WTC11 (cell line): ENCODE results near the gene COLGALT1. TPM values are rescaled to one million over a fixed set of nuclear protein-coding genes. Genes with fewer than 3 reads are reported as not detected.

Source experiments
- ATAC-seq: fragments of 200-7000 bp; cut with Tn5 transposase; 2 replicates; pipeline ENCODE4 v1.10.0; 2021; ENCODE audit warnings: mild to moderate bottlenecking, moderate library complexity
- CTCF ChIA-PET: fragments of 300-600 bp; sonication (Branson Sonifier 250); formaldehyde crosslinking; loops from one replicate; lab custom pipeline; 2021; ENCODE audit warnings: antibody characterized with exemption; lab: Charles Lee
- POLR2A ChIA-PET: fragments of 350-600 bp; sonication (Branson Sonifier 250); formaldehyde crosslinking; loops from one replicate; lab custom pipeline; 2021; ENCODE audit warnings: antibody characterized with exemption; lab: Charles Lee
- DNase-seq: peaks from one replicate; pipeline ENCODE4 v3.0.0; 2021; ENCODE audit warnings: low spot score
- H3K27ac Mint-ChIP-seq: 2 replicates; pipeline ENCODE4 v1.8.0; 2021; ENCODE audit warnings: mixed read lengths
- H3K27me3 Mint-ChIP-seq: 2 replicates; pipeline ENCODE4 v1.8.0; 2021; ENCODE audit warnings: low read depth, mild to moderate bottlenecking, moderate library complexity, mixed read lengths
- H3K36me3 Mint-ChIP-seq: 2 replicates; pipeline ENCODE4 v1.8.0; 2021; ENCODE audit warnings: mixed read lengths
- H3K4me1 Mint-ChIP-seq: 2 replicates; pipeline ENCODE4 v1.8.0; 2022; ENCODE audit warnings: mixed read lengths
- H3K4me3 Mint-ChIP-seq: 2 replicates; pipeline ENCODE4 v1.8.0; 2021; ENCODE audit warnings: mild to moderate bottlenecking, moderate library complexity, mixed read lengths
- H3K9me3 Mint-ChIP-seq: 2 replicates; pipeline ENCODE4 v1.8.0; 2021; ENCODE audit warnings: mixed read lengths
- CBFB ChIP-seq: sonication (generic); formaldehyde crosslinking; IDR thresholded peaks from 2 replicates; pipeline ENCODE4 v1.8.1; 2022; ENCODE audit warnings: mild to moderate bottlenecking, low read depth, missing genetic modification reagents
- CTCF ChIP-seq: fragments of 200-600 bp; IDR thresholded peaks from 2 replicates; pipeline ENCODE4 v1.8.0; 2022; ENCODE audit warnings: antibody characterized with exemption
- ERG ChIP-seq: fragments of 250-450 bp; sonication (Bioruptor Pico); IDR thresholded peaks from 2 replicates; pipeline ENCODE4 v1.8.0; 2021; ENCODE audit warnings: mild to moderate bottlenecking
- ESRRA ChIP-seq: sonication (generic); formaldehyde crosslinking; IDR thresholded peaks from 2 replicates; pipeline ENCODE4 v1.8.1; 2022; ENCODE audit warnings: mild to moderate bottlenecking, missing genetic modification reagents, borderline replicate concordance
- FOXP4 ChIP-seq: sonication (generic); formaldehyde crosslinking; IDR thresholded peaks from 2 replicates; pipeline ENCODE4 v1.8.0; 2022; ENCODE audit warnings: mild to moderate bottlenecking, missing genetic modification reagents
- GTF2I ChIP-seq: fragments of 250-450 bp; sonication (Bioruptor Pico); conservative IDR thresholded peaks from 2 replicates; pipeline ENCODE4 v1.4.0; 2021; ENCODE audit warnings: mild to moderate bottlenecking
- IRF1 ChIP-seq: sonication (generic); formaldehyde crosslinking; IDR thresholded peaks from 2 replicates; pipeline ENCODE4 v1.8.0; 2023; ENCODE audit warnings: missing genetic modification reagents
- JUN ChIP-seq: sonication (generic); formaldehyde crosslinking; IDR thresholded peaks from 2 replicates; pipeline ENCODE4 v1.8.0; 2023; ENCODE audit warnings: mild to moderate bottlenecking, missing genetic modification reagents
- MLX ChIP-seq: sonication (generic); formaldehyde crosslinking; IDR thresholded peaks from 2 replicates; pipeline ENCODE4 v1.8.1; 2023; ENCODE audit warnings: mild to moderate bottlenecking, missing genetic modification reagents, moderate library complexity
- NFATC4 ChIP-seq: fragments of 250-450 bp; sonication (Bioruptor Pico); IDR thresholded peaks from 2 replicates; pipeline ENCODE4 v1.9.0; 2021; ENCODE audit warnings: mild to moderate bottlenecking
- NR1H2 ChIP-seq: sonication (generic); formaldehyde crosslinking; IDR thresholded peaks from 2 replicates; pipeline ENCODE4 v1.9.0; 2021; ENCODE audit warnings: mild to moderate bottlenecking, moderate library complexity, missing genetic modification reagents
- PREB ChIP-seq: sonication (generic); formaldehyde crosslinking; IDR thresholded peaks from 2 replicates; pipeline ENCODE4 v1.8.1; 2022; ENCODE audit warnings: mild to moderate bottlenecking, missing genetic modification reagents, moderate library complexity, borderline replicate concordance
- RELA ChIP-seq: sonication (generic); formaldehyde crosslinking; IDR thresholded peaks from 2 replicates; pipeline ENCODE4 v1.8.1; 2022; ENCODE audit warnings: missing genetic modification reagents, mild to moderate bottlenecking, borderline replicate concordance
- RORB ChIP-seq: fragments of 250-450 bp; sonication (Bioruptor Pico); IDR thresholded peaks from 2 replicates; pipeline ENCODE4 v1.9.0; 2021; ENCODE audit warnings: mild to moderate bottlenecking
- STAT6 ChIP-seq: sonication (generic); formaldehyde crosslinking; conservative IDR thresholded peaks from 2 replicates; pipeline ENCODE4 v1.8.1; 2023; ENCODE audit warnings: mild to moderate bottlenecking, low read depth, missing genetic modification reagents, moderate library complexity
- TP53 ChIP-seq: sonication (generic); formaldehyde crosslinking; IDR thresholded peaks from 2 replicates; pipeline ENCODE4 v1.8.1; 2023; ENCODE audit warnings: mild to moderate bottlenecking, missing genetic modification reagents
- USF1 ChIP-seq: sonication (generic); formaldehyde crosslinking; IDR thresholded peaks from 2 replicates; pipeline ENCODE4 v1.8.0; 2022; ENCODE audit warnings: mild to moderate bottlenecking, missing genetic modification reagents
- ZNF263 ChIP-seq: sonication (generic); formaldehyde crosslinking; IDR thresholded peaks from 2 replicates; pipeline ENCODE4 v1.8.1; 2022; ENCODE audit warnings: low read depth, mild to moderate bottlenecking, moderate library complexity, missing genetic modification reagents
- total RNA-seq: library from RNA; stranded (reverse); gene quantifications from 3 replicates; pipeline ENCODE4 v1.2.3, GENCODE V29; 2021

The COLGALT1 gene
- total RNA-seq, 1 experiment from 2014 or later, result 54.0 TPM

GRCh38 chr19:17625043-17625442 is 69.6 kb downstream of the COLGALT1 start:
- TF ChIP-seq ERG (no peak), ESRRA (CRISPR knock-in tag) (no peak), PREB (no peak), CTCF (no peak), RELA (CRISPR knock-in tag) (no peak), ZNF263 (no peak), JUN (CRISPR knock-in tag) (no peak), GTF2I (no peak), TP53 (CRISPR knock-in tag) (no peak), FOXP4 (CRISPR knock-in tag) (no peak), RORB (CRISPR knock-in tag) (no peak), MLX (no peak), USF1 (CRISPR knock-in tag) (no peak), NR1H2 (CRISPR knock-in tag) (no peak), CBFB (no peak), STAT6 (CRISPR knock-in tag) (no peak), NFATC4 (no peak), IRF1 (CRISPR knock-in tag) (no peak)
- ChIA-PET CTCF (no interaction called here), POLR2A (no interaction called here)
- H3K4me3 Mint-ChIP-seq, result no peak overlapping the region
- no peaks in the 10 kb centered on the region for H3K4me1 Mint-ChIP-seq
- peaks cover 4% of the 10 kb centered on the region for H3K9me3 Mint-ChIP-seq
- H3K27me3 Mint-ChIP-seq, result no peaks in the 10 kb centered on the region
- peaks cover 53% of the 10 kb centered on the region for H3K36me3 Mint-ChIP-seq
- ATAC-seq (no peak), DNase-seq (no peak)
- H3K27ac Mint-ChIP-seq, result no peak overlapping the region
